HepG2 (cell line): ENCODE results near the gene VPS13D. TPM values are rescaled to one million over a fixed set of nuclear protein-coding genes. Genes with fewer than 3 reads are reported as not detected.

Experiments
- ATAC-seq: fragments of 200-7000 bp; cut with Tn5 transposase; 3 replicates; pipeline ENCODE4 v1.9.1; 2020; ENCODE audit warnings: mild to moderate bottlenecking, moderate library complexity
- BruUV-seq: library from RNA; stranded (reverse); fragments of 400-500 nt; replicated peaks from 2 replicates; lab custom pipeline; 2021; lab: Mats Ljungman, UMichigan
- CTCF ChIA-PET: fragments of 300-600 bp; formaldehyde crosslinking; extraction: SDS; loops from one replicate; lab custom pipeline; 2021; ENCODE audit warnings: low total read pairs, inconsistent platforms, low intra/inter-chr PET ratio; lab: Yijun Ruan, JAX
- POLR2A ChIA-PET: fragments of 350-600 bp; sonication (Branson Sonifier 250); formaldehyde crosslinking; loops from one replicate; lab custom pipeline; 2020; ENCODE audit warnings: antibody characterized with exemption, inconsistent platforms; lab: Yijun Ruan, JAX
- DNase-seq: peaks from one replicate; pipeline ENCODE4 v3.0.0-alpha.2; 2015; ENCODE audit warnings: low spot score
- FAIRE-seq: peaks from 3 replicates; lab custom pipeline; 2011; peaks lifted over from hg19 to GRCh38; lab: Jason Lieb, UNC
- H2AFZ ChIP-seq: one replicate; pipeline ENCODE4 v1.6.1; 2011; ENCODE audit warnings: low read length, inconsistent platforms
- H3K27ac ChIP-seq: fragments of 300-600 bp; 3 replicates; pipeline ENCODE4 v1.8.0; 2011; ENCODE audit warnings: mixed run types, mild to moderate bottlenecking, mixed read lengths, low read length, inconsistent platforms; ENCODE audit not compliant: insufficient read depth; ENCODE audit errors: extremely low read length
- H3K27me3 ChIP-seq, 2 experiments: fragments of 200-600 bp in 1 of 2; 2 replicates in 1 of 2; 3 replicates in 1 of 2; pipeline versions ENCODE4 v1.6.0 to v1.8.0; 2011; ENCODE audit warnings: low read length in 2 of 2, mild to moderate bottlenecking in 2 of 2, moderate library complexity in 2 of 2, inconsistent platforms in 1 of 2; ENCODE audit not compliant: insufficient read depth in 2 of 2, control insufficient read depth in 1 of 2
- H3K36me3 ChIP-seq, 2 experiments: fragments of 200-600 bp in 1 of 2; replicated peaks in 1 of 2; 2 replicates in 1 of 2; 3 replicates in 1 of 2; pipeline versions ENCODE4 v1.5.1 to v1.8.0; 2011; ENCODE audit warnings: low read length in 2 of 2, inconsistent platforms in 1 of 2; ENCODE audit not compliant: insufficient read depth in 2 of 2, control insufficient read depth in 1 of 2
- H3K4me1 ChIP-seq: 2 replicates; pipeline ENCODE4 v1.5.1; 2012; ENCODE audit warnings: low read length, inconsistent platforms; ENCODE audit not compliant: insufficient read depth
- H3K4me2 ChIP-seq: 2 replicates; pipeline ENCODE4 v1.6.0; 2011; ENCODE audit warnings: low read depth, low read length, inconsistent platforms
- H3K4me3 ChIP-seq, 3 experiments: fragments of 200-600 bp in 1 of 3; sonication (generic), shearing (Covaris generic) in 1 of 3; replicated peaks in 1 of 3; 2 replicates each; pipeline ENCODE4 v1.5.1; 2011 to 2016; ENCODE audit warnings: low read length in 3 of 3, inconsistent platforms in 2 of 3, low read depth in 2 of 3, mild to moderate bottlenecking in 2 of 3, control low read depth in 1 of 3, mixed read lengths in 1 of 3; ENCODE audit not compliant: insufficient read depth in 1 of 3
- H3K79me2 ChIP-seq: one replicate; pipeline ENCODE4 v1.6.1; 2011; ENCODE audit warnings: low read length, inconsistent platforms; ENCODE audit not compliant: insufficient read depth
- H3K9ac ChIP-seq: 2 replicates; pipeline ENCODE4 v1.6.0; 2011; ENCODE audit warnings: mild to moderate bottlenecking, low read depth, low read length, inconsistent platforms; ENCODE audit not compliant: insufficient read depth
- H3K9me3 ChIP-seq: 2 replicates; pipeline ENCODE4 v1.5.1; 2012; ENCODE audit warnings: mild to moderate bottlenecking, low read length
- H4K20me1 ChIP-seq: 2 replicates; pipeline ENCODE4 v1.6.0; 2011; ENCODE audit warnings: inconsistent platforms, mild to moderate bottlenecking, low read length, moderate library complexity; ENCODE audit not compliant: insufficient read depth
- CEBPB ChIP-seq: IDR thresholded peaks from 2 replicates; pipeline ENCODE4 v1.6.1; 2011; ENCODE audit warnings: low read depth, low read length, improper control_type of control experiment, borderline replicate concordance
- CTCF ChIP-seq: sonication (generic); formaldehyde crosslinking; IDR thresholded peaks from 2 replicates; pipeline ENCODE4 v1.5.0; 2020; ENCODE audit warnings: mild to moderate bottlenecking, missing genetic modification reagents, moderate library complexity
- ETV5 ChIP-seq: IDR thresholded peaks from 2 replicates; pipeline ENCODE4 v1.6.1; 2018; ENCODE audit warnings: missing biosample characterization, missing genetic modification reagents, inconsistent platforms, borderline replicate concordance
- FOXC1 ChIP-seq: sonication (generic); formaldehyde crosslinking; IDR thresholded peaks from 2 replicates; pipeline ENCODE4 v1.8.0; 2022; ENCODE audit warnings: mild to moderate bottlenecking, missing genetic modification reagents, borderline replicate concordance
- NFIB ChIP-seq: sonication (generic); formaldehyde crosslinking; IDR thresholded peaks from 2 replicates; pipeline ENCODE4 v1.9.0; 2021; ENCODE audit warnings: missing genetic modification reagents, mild to moderate bottlenecking, borderline replicate concordance
- SIN3A ChIP-seq: IDR thresholded peaks from 2 replicates; pipeline ENCODE4 v1.6.1; 2011; ENCODE audit warnings: low read depth, mild to moderate bottlenecking, control low read depth, low read length, borderline replicate concordance
- TCF7 ChIP-seq: sonication (generic); IDR thresholded peaks from 2 replicates; pipeline ENCODE4 v1.6.1; 2016; ENCODE audit warnings: antibody characterized with exemption, low read depth
- ZBTB1 ChIP-seq: sonication (generic); formaldehyde crosslinking; IDR thresholded peaks from 2 replicates; pipeline ENCODE4 v1.4.0; 2020; ENCODE audit warnings: missing genetic modification reagents, borderline replicate concordance
- ZNF24 ChIP-seq: fragments of 450-650 bp; IDR thresholded peaks from 2 replicates; pipeline ENCODE4 v1.6.1; 2017; ENCODE audit warnings: antibody characterized with exemption, mild to moderate bottlenecking
- ZNF629 ChIP-seq: sonication (generic); formaldehyde crosslinking; conservative IDR thresholded peaks from 2 replicates; pipeline ENCODE4 v1.5.0; 2020; ENCODE audit warnings: missing genetic modification reagents
- WGBS: methylation state at CpG from one replicate; pipeline ENCODE4 v1.1.6; 2017; ENCODE audit warnings: low lambda C conversion rate; 5-methylcytosine and 5-hydroxymethylcytosine counted together
- in situ Hi-C: cut with HindIII; loops from 2 replicates; pipeline ENCODE4 v1.10.0; 2017; ENCODE audit warnings: low pct_unique_long_range_greater_than_20kb; ENCODE audit not compliant: extremely low pct_ligation_motif_present
- intact Hi-C: fragments of 100-400 bp; cut with micrococcal nuclease; formaldehyde crosslinking; loops from one replicate; pipeline ENCODE4 v1.10.0; 2022; ENCODE audit not compliant: unreplicated experiment
- polyA plus RNA-seq, 8 experiments: library from polyadenylated mRNA; depleted of rRNA in 3 of 8; stranded (reverse) in 7 of 8; unstranded in 1 of 8; fragments of >200 nt; fragmentation: Illumina TruSeq in 4 of 8; extraction: Trizol in 4 of 8; gene quantifications; 2 replicates each; pipeline versions ENCODE4 v1.2.1 to v1.2.3, GENCODE V29; 2011 to 2016; ENCODE audit warnings: low read depth in 4 of 8, missing spikeins in 1 of 8, mixed read lengths in 1 of 8; ENCODE audit not compliant: insufficient read depth in 1 of 8
- total RNA-seq, 5 experiments: library from RNA; depleted of rRNA; stranded (reverse); fragments of >200 nt; fragmentation: Illumina TruSeq; extraction: Trizol; gene quantifications; 2 replicates each; pipeline ENCODE4 v1.2.3, GENCODE V29; 2016; ENCODE audit warnings: low read depth in 1 of 5

VPS13D gene
- total and polyA plus RNA-seq, 2 of the 13 experiments (the other 11 are each of a cell fraction or from before 2014, with no cell fraction given): 8.6 to 13.9 TPM

- Histone ChIP-seq H3K27ac (no peak overlapping the region), H3K9ac (no peak overlapping the region), H2AFZ (no peak overlapping the region), H3K27me3 (peaks cover 0 to 12% of the 10 kb centered on the region in 2 experiments; a peak in 2 of 5 replicates), H3K9me3 (no peaks in the 10 kb centered on the region), H3K36me3 (no peaks in the 10 kb centered on the region), H3K4me2 (no peak overlapping the region), H3K4me3 (no peak overlapping the region), H4K20me1 (no peaks in the 10 kb centered on the region), H3K4me1 (peaks cover 77% of the 10 kb centered on the region)
- intact Hi-C loops (no loop called here), in situ Hi-C loops (no loop called here)
- DNase-seq (no peak), ATAC-seq (no peak), FAIRE-seq (no peak)
- 50% methylated on average over 13 of the region's 13 CpGs for WGBS
- CTCF ChIA-PET: no interaction called here
- POLR2A ChIA-PET: interaction anchor here (1.1 to 1.7 kb wide), 7 partner anchors 15 to 64 kb away, joined by 3 to 9 read pairs (median 6); no protein-coding TSS in a partner anchor
- BruUV-seq: no TSS peak
- TF ChIP-seq FOXC1 (no peak), NFIB (CRISPR knock-in tag) (no peak), ZNF24 (no peak), ZBTB1 (CRISPR knock-in tag) (no peak), TCF7 (no peak), ETV5 (CRISPR knock-in tag) (no peak), CEBPB (peak; percentile 49; the same call in 1 of the 2 replicates), ZNF629 (peak; percentile 64), SIN3A (no peak), CTCF (CRISPR knock-in tag) (no peak)
- TF ChIP-seq, all 625 proteins: peak for 2
- no peaks in the 10 kb centered on the region for H3K79me2 ChIP-seq
Measured at GRCh38 chr1:12555411-12556367, 325.9 kb downstream of the VPS13D start.
